ENCODE data around the gene LMOD2.

GRCh38 chr7:123609883-123610239, 45.8 kb upstream of the LMOD2 start:
- TF ChIP-seq, protein P1, sequence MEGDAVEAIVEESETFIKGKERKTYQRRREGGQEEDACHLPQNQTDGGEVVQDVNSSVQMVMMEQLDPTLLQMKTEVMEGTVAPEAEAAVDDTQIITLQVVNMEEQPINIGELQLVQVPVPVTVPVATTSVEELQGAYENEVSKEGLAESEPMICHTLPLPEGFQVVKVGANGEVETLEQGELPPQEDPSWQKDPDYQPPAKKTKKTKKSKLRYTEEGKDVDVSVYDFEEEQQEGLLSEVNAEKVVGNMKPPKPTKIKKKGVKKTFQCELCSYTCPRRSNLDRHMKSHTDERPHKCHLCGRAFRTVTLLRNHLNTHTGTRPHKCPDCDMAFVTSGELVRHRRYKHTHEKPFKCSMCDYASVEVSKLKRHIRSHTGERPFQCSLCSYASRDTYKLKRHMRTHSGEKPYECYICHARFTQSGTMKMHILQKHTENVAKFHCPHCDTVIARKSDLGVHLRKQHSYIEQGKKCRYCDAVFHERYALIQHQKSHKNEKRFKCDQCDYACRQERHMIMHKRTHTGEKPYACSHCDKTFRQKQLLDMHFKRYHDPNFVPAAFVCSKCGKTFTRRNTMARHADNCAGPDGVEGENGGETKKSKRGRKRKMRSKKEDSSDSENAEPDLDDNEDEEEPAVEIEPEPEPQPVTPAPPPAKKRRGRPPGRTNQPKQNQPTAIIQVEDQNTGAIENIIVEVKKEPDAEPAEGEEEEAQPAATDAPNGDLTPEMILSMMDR (IDR thresholded peaks at IDR 0.05; ENCODE audit: low read depth, low read length, poor library complexity, severe bottlenecking): no peak
- TF ChIP-seq EZH2phosphoT487 (IDR thresholded peaks at IDR 0.05; ENCODE audit: borderline replicate concordance, low read length): no peak

All from DOHH2 (cell line).